AG09319 (cell line): ENCODE data around the gene KCNAB2.

ENCODE experiments used
- DNase-seq: peaks from one replicate; pipeline ENCODE4 v3.0.0-alpha.2; 2010; ENCODE audit warnings: low read depth; ENCODE audit errors: extremely low read depth
- TF ChIP-seq, protein P1 (sequence below): IDR thresholded peaks from 2 replicates; pipeline ENCODE4 v1.5.1; 2011; ENCODE audit warnings: low read depth, mild to moderate bottlenecking, inconsistent platforms, low read length, moderate library complexity

The KCNAB2 gene

DNA sequence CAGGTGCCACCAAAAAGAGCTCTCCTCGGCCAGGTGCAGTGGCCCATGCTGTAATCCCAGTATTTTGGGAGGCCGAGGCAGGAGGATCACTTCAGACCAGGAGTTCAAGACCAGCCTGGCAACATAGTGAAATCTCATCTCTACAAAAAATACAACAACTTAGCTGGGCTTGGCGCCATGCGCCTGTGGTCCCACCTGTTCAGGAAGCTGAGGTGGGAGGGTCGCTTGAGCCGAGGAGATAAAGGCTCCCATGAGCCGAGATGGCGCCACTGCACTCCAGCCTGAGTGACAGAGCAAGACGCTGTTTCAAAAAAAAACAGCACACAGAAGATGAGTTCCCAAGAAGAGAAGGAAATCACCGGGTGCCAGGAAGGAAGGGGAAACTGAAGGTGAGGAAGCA, 67.4 kb downstream of the KCNAB2 start:
- no peak for DNase-seq
- TF ChIP-seq, protein P1, sequence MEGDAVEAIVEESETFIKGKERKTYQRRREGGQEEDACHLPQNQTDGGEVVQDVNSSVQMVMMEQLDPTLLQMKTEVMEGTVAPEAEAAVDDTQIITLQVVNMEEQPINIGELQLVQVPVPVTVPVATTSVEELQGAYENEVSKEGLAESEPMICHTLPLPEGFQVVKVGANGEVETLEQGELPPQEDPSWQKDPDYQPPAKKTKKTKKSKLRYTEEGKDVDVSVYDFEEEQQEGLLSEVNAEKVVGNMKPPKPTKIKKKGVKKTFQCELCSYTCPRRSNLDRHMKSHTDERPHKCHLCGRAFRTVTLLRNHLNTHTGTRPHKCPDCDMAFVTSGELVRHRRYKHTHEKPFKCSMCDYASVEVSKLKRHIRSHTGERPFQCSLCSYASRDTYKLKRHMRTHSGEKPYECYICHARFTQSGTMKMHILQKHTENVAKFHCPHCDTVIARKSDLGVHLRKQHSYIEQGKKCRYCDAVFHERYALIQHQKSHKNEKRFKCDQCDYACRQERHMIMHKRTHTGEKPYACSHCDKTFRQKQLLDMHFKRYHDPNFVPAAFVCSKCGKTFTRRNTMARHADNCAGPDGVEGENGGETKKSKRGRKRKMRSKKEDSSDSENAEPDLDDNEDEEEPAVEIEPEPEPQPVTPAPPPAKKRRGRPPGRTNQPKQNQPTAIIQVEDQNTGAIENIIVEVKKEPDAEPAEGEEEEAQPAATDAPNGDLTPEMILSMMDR = no peak

DNA sequence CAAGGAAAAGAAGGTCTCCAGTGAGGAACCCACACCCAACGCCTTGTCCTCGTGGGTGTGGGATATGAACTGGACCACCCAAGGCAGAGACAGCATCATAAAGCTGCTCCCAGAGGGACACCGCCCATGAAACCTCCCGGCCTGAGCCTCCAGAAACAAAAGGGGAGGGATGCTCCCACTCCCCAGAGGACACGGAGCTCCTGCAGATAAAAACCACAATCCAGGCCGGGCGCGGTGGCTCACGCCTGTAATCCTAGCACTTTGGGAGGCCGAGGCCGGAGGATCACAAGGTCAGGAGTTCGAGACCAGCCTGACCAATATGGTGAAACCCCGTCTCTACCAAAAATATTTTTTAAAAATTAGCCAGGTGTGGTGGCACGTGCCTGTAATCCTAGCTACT, 68.1 kb downstream of the KCNAB2 start:
- TF ChIP-seq, protein P1 = no peak

GRCh38 chr1:6116137-6116536, 70.4 kb downstream of the KCNAB2 start:
- TF ChIP-seq, protein P1 = no peak
- DNase-seq = no peak

More for the DNA sequence above, 68.1 kb downstream of the KCNAB2 start:
- DNase-seq = no peak

DNA sequence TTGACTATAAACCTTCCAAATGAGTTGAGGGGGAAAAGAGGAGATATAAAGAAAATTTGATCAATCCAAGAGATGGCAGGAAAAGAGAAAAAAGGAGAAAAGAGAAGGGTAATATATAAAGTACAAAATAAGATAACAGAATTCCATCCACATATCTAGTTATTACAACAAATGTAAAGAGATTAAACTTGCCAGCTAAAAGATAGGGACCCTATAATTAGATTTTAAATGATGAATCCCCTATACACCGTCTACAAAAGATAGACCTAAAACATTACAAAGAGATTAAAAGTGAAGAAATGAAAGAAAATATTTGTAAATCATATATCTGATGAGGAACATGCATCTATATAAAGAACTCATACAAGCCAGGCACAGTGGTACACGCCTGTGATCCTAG, 71.4 kb downstream of the KCNAB2 start:
- TF ChIP-seq, protein P1 = no peak
- no peak for DNase-seq

GRCh38 chr1:6117624-6118023, 71.9 kb downstream of the KCNAB2 start:
- no peak for DNase-seq
- TF ChIP-seq, protein P1 = no peak

GRCh38 chr1:6118415-6118814, 72.7 kb downstream of the KCNAB2 start:
- no peak for DNase-seq
- TF ChIP-seq, protein P1 = no peak

DNA sequence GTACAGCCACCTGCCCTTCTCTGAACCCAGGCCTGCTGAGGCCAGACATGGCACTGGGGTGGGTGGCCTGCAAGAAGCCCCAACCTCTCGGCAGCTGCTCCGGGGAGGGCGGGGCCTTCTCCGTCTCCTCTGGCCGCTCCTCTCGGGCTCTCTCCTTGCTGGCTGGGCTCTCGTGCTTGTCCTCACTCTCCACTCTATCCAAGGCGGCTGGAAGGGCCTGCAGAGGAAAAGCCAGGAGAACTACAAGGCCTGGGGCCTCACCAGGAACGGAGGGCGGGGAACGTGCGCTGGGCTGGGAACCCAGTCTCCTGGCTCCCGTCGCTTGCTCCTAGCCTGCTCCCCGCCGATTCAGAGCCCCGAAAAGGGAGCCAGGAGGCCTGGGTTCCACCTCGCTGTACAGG, 75.3 kb downstream of the KCNAB2 start:
- TF ChIP-seq, protein P1 = no peak
- DNase-seq = no peak
